Cardiac ventricle fibroblast (primary cell): Measurements from ENCODE around the gene GFM1. TPM values are rescaled to one million over a fixed set of nuclear protein-coding genes. Genes with fewer than 3 reads are reported as not detected.

Experiments
- total RNA-seq: library from RNA; depleted of rRNA; stranded (reverse); fragments of >200 nt; gene quantifications from 2 replicates; pipeline ENCODE4 v1.2.3, GENCODE V29; 2015

GFM1 gene
- total RNA-seq = 18.4 and 20.7 TPM in 2 replicates

DNA sequence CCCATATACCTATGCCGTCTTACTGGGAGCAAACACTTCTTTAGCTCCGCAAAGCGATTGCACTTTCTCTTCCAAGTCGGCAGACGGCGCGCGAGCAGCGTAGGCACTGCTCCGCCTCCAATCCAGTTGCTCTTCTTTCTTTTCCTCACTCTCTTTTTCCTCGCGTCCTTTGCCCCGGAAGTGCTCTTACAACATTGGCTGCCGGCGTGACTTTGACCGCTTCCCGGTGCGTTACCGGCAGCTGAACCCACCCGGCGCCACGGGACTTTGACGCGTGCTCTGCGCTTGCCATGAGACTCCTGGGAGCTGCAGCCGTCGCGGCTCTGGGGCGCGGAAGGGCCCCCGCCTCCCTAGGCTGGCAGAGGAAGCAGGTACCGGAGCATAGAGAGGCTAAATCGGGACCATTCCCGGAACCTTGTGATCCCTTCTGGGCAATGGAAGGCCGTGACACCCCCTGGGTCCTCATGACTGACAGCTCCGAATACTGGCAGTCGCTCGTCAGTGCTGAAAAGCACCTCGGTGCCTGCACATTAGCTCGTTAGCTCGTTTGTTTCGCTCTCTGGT lies at the start of gene GFM1:
TSS of gene GFM1 (plus strand) at position 183 of the 564 bp plus-strand sequence. CDS start at position 291, 108 bp downstream.

DNA sequence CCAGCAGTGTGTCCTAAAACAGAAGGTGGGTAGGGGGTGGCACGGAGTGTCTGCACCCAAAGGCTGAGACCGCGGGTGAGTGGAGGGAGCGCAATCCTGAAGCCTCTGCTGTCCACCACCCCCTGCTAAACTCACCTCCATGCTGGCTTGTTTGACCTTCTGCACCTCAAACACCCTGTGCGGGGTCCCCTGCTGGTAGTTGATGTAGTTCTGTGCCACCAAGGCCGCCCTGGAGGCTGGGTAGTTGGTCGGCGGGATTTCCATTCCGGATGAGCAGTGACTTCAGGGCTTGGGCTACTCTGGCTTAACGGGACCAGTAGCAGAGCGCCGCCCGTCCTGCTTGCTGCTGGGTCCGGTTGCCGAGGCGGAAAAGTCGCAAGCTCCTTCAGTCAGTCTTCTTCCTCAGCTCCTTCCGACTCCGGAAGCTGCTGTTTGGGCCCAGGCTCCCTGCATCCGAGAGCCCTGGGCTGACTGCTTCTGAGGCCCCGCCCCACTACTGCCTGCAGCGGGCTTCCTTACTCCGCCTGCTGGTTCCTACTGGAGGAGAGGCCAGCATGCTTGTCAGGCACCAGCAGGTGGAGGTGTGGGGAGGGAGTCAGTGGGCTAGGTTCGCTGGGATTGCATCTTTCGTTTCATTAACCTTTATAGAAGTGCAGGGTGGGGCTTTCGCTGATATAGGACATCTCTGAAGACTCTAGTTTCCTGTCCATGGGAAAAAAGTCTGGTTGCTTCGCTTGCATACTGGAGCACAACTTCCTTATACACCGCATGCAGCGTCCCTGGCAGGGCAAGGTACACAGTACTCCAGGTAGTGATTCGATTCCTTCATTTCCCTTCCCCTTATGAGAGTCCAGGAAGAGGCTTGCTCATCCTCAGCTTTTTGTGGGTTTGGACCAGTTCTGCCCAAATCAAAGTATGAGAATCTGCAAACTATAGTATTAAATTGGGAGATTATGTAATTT lies 28.2 kb downstream of the GFM1 start, which contains the start of gene LXN:
TSS of gene LXN (minus strand) at position 434 of the 962 bp plus-strand sequence. CDS start at position 264, 170 bp downstream.

DNA sequence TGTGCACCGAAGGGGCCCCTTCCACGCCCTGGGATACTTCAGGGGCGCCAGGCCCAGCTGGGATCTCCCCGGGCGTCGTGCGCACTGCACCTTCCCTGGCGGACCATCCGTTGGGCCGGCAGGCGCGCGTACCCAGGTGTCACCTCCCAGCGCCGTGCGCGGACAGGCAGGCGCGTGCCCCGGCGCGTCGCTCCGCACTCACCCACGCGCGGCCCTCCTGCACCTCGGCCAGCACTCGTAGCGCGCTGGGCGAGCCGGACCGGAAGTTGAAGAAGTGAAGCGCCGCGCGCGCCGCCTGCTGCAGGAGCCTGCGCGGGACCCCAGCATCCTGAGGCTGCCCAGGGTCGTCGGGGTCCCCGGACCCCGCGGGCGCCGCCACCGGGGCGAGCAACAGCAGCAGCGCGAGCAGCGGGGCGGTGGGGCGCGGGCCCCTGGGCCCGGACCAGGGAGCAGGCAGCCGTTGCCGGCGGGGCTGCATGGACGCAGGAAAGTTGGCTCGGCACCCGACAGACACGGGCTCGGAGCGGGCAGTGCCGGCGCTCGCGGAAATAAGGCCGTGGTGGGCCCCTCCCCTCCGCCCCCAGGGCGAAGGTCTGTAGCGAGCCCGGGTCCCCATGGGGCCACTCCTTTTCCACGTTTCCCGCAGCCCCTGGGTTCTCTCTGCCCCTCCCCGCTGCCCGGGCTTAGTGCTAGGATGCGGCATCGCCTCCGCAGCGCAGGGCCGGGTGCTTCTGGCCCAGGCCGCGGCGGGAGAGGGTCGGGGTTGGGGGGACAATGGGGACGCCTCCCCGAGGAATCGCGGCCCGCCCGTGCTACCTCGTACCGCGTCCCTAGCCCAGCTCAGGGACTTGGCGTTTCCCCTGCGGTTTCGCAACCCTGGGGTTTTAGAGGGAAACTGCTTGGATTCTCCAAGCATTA lies 87.9 kb downstream of the GFM1 start, which contains the start of gene RARRES1:
TSS of gene RARRES1 (minus strand) at position 520 of the 918 bp plus-strand sequence. CDS start at position 478, 42 bp downstream.

Other genes with a start within 250 kb of the GFM1 start
- 4.4 and 4.5 TPM in 2 replicates for gene MLF1, start 73.3 kb upstream of the GFM1 start, total RNA-seq
- gene LXN, start 28.1 kb downstream of the GFM1 start, total RNA-seq = 71.8 and 72.4 TPM in 2 replicates
- gene RARRES1, start 87.9 kb downstream of the GFM1 start, total RNA-seq = 26.0 and 46.9 TPM in 2 replicates
- gene MFSD1, start 157.5 kb downstream of the GFM1 start, total RNA-seq = 46.8 and 51.8 TPM in 2 replicates